A549 (cell line): Measurements from ENCODE around the gene SCG5. TPM values are rescaled to one million over a fixed set of nuclear protein-coding genes. Genes with fewer than 3 reads are reported as not detected.

ENCODE experiments used
- ATAC-seq, 2 experiments: fragments of 200-7000 bp in 1 of 2; fragments of >200 bp in 1 of 2; cut with Nextera tagmentation in 1 of 2; cut with Tn5 transposase in 1 of 2; 3 replicates each; pipeline versions ENCODE4 v1.8.0 to v1.9.1; 2018 to 2020; ENCODE audit warnings: mild to moderate bottlenecking in 1 of 2, moderate library complexity in 1 of 2
- CTCF ChIA-PET: fragments of 300-600 bp; sonication (Branson Sonifier 250); formaldehyde crosslinking; extraction: SDS; loops from one replicate; lab custom pipeline; 2021; ENCODE audit warnings: antibody characterized with exemption, inconsistent platforms; lab: Yijun Ruan, JAX
- POLR2A ChIA-PET: fragments of 350-600 bp; formaldehyde crosslinking; extraction: SDS; loops from one replicate; lab custom pipeline; 2021; ENCODE audit warnings: antibody characterized with exemption, inconsistent platforms; lab: Yijun Ruan, JAX
- DNase-seq, 2 experiments: peaks; one replicate each; pipeline versions ENCODE4 v3.0.0 to v3.0.0-alpha.2; 2011 to 2016; ENCODE audit warnings: low read depth in 1 of 2, low spot score in 1 of 2
- FAIRE-seq: peaks from 2 replicates; lab custom pipeline; 2011; peaks lifted over from hg19 to GRCh38; lab: Jason Lieb, UNC
- H3K27ac ChIP-seq, 2 experiments: fragments of >200 bp; sonication (Bioruptor Twin); formaldehyde crosslinking; 3 replicates each; pipeline ENCODE4 v1.5.1; 2016 to 2017
- H3K4me1 ChIP-seq: fragments of >200 bp; sonication (Bioruptor Twin); formaldehyde crosslinking; 3 replicates; pipeline ENCODE4 v1.6.1; 2016
- H3K4me2 ChIP-seq: fragments of >200 bp; sonication (Bioruptor Twin); formaldehyde crosslinking; 3 replicates; pipeline ENCODE4 v1.6.1; 2016
- H3K4me3 ChIP-seq: fragments of >200 bp; sonication (Bioruptor Twin); formaldehyde crosslinking; 3 replicates; pipeline ENCODE4 v1.5.1; 2016
- H3K9me3 ChIP-seq: fragments of >200 bp; sonication (Bioruptor Twin); formaldehyde crosslinking; 3 replicates; pipeline ENCODE4 v1.6.1; 2016
- BCL3 ChIP-seq: fragments of >200 bp; sonication (Bioruptor Twin); formaldehyde crosslinking; IDR thresholded peaks from 3 replicates; pipeline ENCODE4 v1.6.1; 2016
- CBX2 ChIP-seq: fragments of 200-600 bp; sonication (generic); IDR thresholded peaks from 2 replicates; pipeline ENCODE4 v1.6.1; 2016; ENCODE audit warnings: low read depth, mild to moderate bottlenecking, borderline replicate concordance
- CBX8 ChIP-seq: fragments of 200-600 bp; sonication (generic); IDR thresholded peaks from 2 replicates; pipeline ENCODE4 v1.6.1; 2016
- CHD2 ChIP-seq: fragments of 150-350 bp; IDR thresholded peaks from 2 replicates; pipeline ENCODE4 v1.6.1; 2014; ENCODE audit warnings: low read length; ENCODE audit not compliant: partially characterized antibody
- E2F6 ChIP-seq: IDR thresholded peaks from 2 replicates; pipeline ENCODE4 v1.6.1; 2012; ENCODE audit warnings: low read depth, borderline replicate concordance
- ELK1 ChIP-seq: fragments of 150-350 bp; IDR thresholded peaks from 2 replicates; pipeline ENCODE4 v1.6.1; 2014; ENCODE audit warnings: low read depth, mild to moderate bottlenecking, low read length
- GATA3 ChIP-seq: IDR thresholded peaks from 2 replicates; pipeline ENCODE4 v1.6.1; 2012; ENCODE audit warnings: borderline replicate concordance
- HDAC2 ChIP-seq: fragments of 200-600 bp; sonication (generic); IDR thresholded peaks from 2 replicates; pipeline ENCODE4 v1.6.1; 2016
- HMGXB4 ChIP-seq: fragments of 250-450 bp; sonication (Bioruptor Pico); IDR thresholded peaks from 2 replicates; pipeline ENCODE4 v1.5.0; 2021; ENCODE audit warnings: mild to moderate bottlenecking, moderate library complexity, borderline replicate concordance
- HOXB13 ChIP-seq: fragments of 250-450 bp; sonication (Bioruptor Pico); IDR thresholded peaks from 2 replicates; pipeline ENCODE4 v1.5.0; 2020; ENCODE audit warnings: low read depth, mild to moderate bottlenecking, moderate library complexity
- KDM1A ChIP-seq: fragments of 200-600 bp; sonication (generic); IDR thresholded peaks from 2 replicates; pipeline ENCODE4 v1.6.1; 2016; ENCODE audit warnings: low read depth, mild to moderate bottlenecking
- PBX3 ChIP-seq: IDR thresholded peaks from 2 replicates; pipeline ENCODE4 v1.6.1; 2012
- POLR2A ChIP-seq: IDR thresholded peaks from 2 replicates; pipeline ENCODE4 v1.6.1; 2012; ENCODE audit warnings: mild to moderate bottlenecking, low read length
- RAD21 ChIP-seq, 2 experiments: fragments of >200 bp in 1 of 2; sonication (Bioruptor Twin) in 1 of 2; formaldehyde crosslinking in 1 of 2; IDR thresholded peaks in 1 of 2; conservative IDR thresholded peaks in 1 of 2; 2 replicates in 1 of 2; 3 replicates in 1 of 2; pipeline ENCODE4 v1.6.1; 2012 to 2018; ENCODE audit warnings: inconsistent platforms in 1 of 2
- RCOR1 ChIP-seq: fragments of 150-350 bp; IDR thresholded peaks from 2 replicates; pipeline ENCODE4 v1.6.1; 2014; ENCODE audit warnings: antibody characterized with exemption, low read length, low read depth
- REST ChIP-seq: fragments of 200-600 bp; sonication (generic); IDR thresholded peaks from 2 replicates; pipeline ENCODE4 v1.6.1; 2016; ENCODE audit warnings: antibody characterized with exemption, mild to moderate bottlenecking, moderate library complexity
- SREBF2 ChIP-seq: fragments of 450-650 bp; IDR thresholded peaks from 2 replicates; pipeline ENCODE4 v1.6.1; 2014; ENCODE audit warnings: mild to moderate bottlenecking, moderate library complexity
- TFCP2L1 ChIP-seq: fragments of 250-450 bp; sonication (Bioruptor Pico); IDR thresholded peaks from 2 replicates; pipeline ENCODE4 v1.5.0; 2021; ENCODE audit warnings: mild to moderate bottlenecking
- ZC3H11A ChIP-seq: fragments of 450-650 bp; IDR thresholded peaks from 2 replicates; pipeline ENCODE4 v1.6.1; 2014; ENCODE audit warnings: antibody characterized with exemption, mild to moderate bottlenecking
- ZFP36 ChIP-seq: fragments of 450-650 bp; IDR thresholded peaks from 2 replicates; pipeline ENCODE4 v1.6.1; 2014; ENCODE audit warnings: borderline replicate concordance; ENCODE audit not compliant: partially characterized antibody
- ZNF302 ChIP-seq: fragments of 250-450 bp; sonication (Bioruptor Pico); IDR thresholded peaks from 2 replicates; pipeline ENCODE4 v1.9.0; 2021; ENCODE audit warnings: inconsistent platforms, mild to moderate bottlenecking, moderate library complexity
- ZSCAN20 ChIP-seq: fragments of 250-450 bp; sonication (Bioruptor Pico); IDR thresholded peaks from 2 replicates; pipeline ENCODE4 v1.8.0; 2022; ENCODE audit warnings: mild to moderate bottlenecking, moderate library complexity
- WGBS: methylation state at CpG from one replicate; pipeline ENCODE4 v1.1.6; 2017; ENCODE audit errors: missing lambda C conversion rate; 5-methylcytosine and 5-hydroxymethylcytosine counted together
- polyA plus RNA-seq, 4 experiments: library from polyadenylated mRNA; depleted of rRNA in 3 of 4; stranded (reverse); fragments of >200 nt; fragmentation: RNase III in 1 of 4; extraction: RNeasy Plus Mini Kit Qiagen cat#74134 plus additional on column Dnase treatment in 1 of 4; gene quantifications; 2 replicates in 3 of 4; 3 replicates in 1 of 4; pipeline ENCODE4 v1.2.3, GENCODE V29; 2011 to 2017

SCG5 gene
- polyA plus RNA-seq, 2 of the 4 experiments (the other 2 are of a cell fraction), result 1.4 to 9.4 TPM

GRCh38 chr15:32675466-32675865, 34.0 kb downstream of the SCG5 start:
- TF ChIP-seq ELK1 (no peak), HMGXB4 (no peak), POLR2A (no peak), ZSCAN20 (CRISPR knock-in tag) (no peak), CBX8 (no peak), CHD2 (no peak), PBX3 (no peak), CBX2 (no peak)
- ATAC-seq (no peak), DNase-seq (no peak), FAIRE-seq (peak; percentile 82)
- ChIA-PET CTCF (interaction anchor here (0.8 to 2.9 kb wide), 12 partner anchors 8 to 457 kb away, joined by 3 to 33 read pairs (median 3); no protein-coding TSS in a partner anchor), POLR2A (no interaction called here)
- H3K27ac ChIP-seq, result peak overlapping the region; percentile 30 to 47; a peak in 1 of 6 replicates
- peaks cover 43% of the 10 kb centered on the region for H3K4me1 ChIP-seq
- no peak overlapping the region for H3K4me3 ChIP-seq
- no peaks in the 10 kb centered on the region for H3K9me3 ChIP-seq
- no peak overlapping the region for H3K4me2 ChIP-seq
- WGBS, result 37% methylated on average over 6 of the region's 6 CpGs

GRCh38 chr15:32676169-32676568, 34.7 kb downstream of the SCG5 start:
- TF ChIP-seq RAD21 (conservative IDR thresholded peaks at IDR 0.05 in 1 of 2, IDR thresholded peaks at IDR 0.05 in 1 of 2) (no peak), HDAC2 (no peak), KDM1A (no peak), BCL3 (no peak), ELK1 (no peak), SREBF2 (no peak), ZFP36 (no peak), E2F6 (no peak), TFCP2L1 (no peak), REST (no peak), RCOR1 (no peak), HOXB13 (CRISPR knock-in tag) (no peak), ZNF302 (CRISPR knock-in tag) (no peak), GATA3 (no peak), ZC3H11A (no peak)
- no peak overlapping the region for H3K4me3 ChIP-seq
- peak overlapping the region; percentile 78 for H3K4me2 ChIP-seq
- WGBS, result 63% methylated on average over 2 of the region's 2 CpGs
- FAIRE-seq, result peak; percentile 70
- no peak for DNase-seq
- peak overlapping the region; percentile 41 to 77 for H3K27ac ChIP-seq
- ChIA-PET CTCF (interaction anchor here (1.2 to 2.9 kb wide), 7 partner anchors 13 to 456 kb away, joined by 3 to 33 read pairs (median 5); no protein-coding TSS in a partner anchor), POLR2A (no interaction called here)
- ATAC-seq, result no peak
- no peaks in the 10 kb centered on the region for H3K9me3 ChIP-seq
- peaks cover 40% of the 10 kb centered on the region for H3K4me1 ChIP-seq
